GM08714 (cell line): Measurements from ENCODE around the gene SLC45A2.

Experiments
- H3K4me3 ChIP-seq: fragments of 200-500 bp; sonication (Bioruptor generic); 2 replicates; pipeline ENCODE4 v1.5.1; 2014; ENCODE audit warnings: mild to moderate bottlenecking, low read length, inconsistent platforms
- ZNF274 ChIP-seq: IDR thresholded peaks from 2 replicates; pipeline ENCODE4 v1.6.1; 2012; ENCODE audit warnings: mild to moderate bottlenecking, low read depth, low read length

The SLC45A2 gene

GRCh38 chr5:33999978-34000377 lies 15.5 kb upstream of the SLC45A2 start:
- no peak for TF ChIP-seq ZNF274
- H3K4me3 ChIP-seq: no peak overlapping the region

DNA sequence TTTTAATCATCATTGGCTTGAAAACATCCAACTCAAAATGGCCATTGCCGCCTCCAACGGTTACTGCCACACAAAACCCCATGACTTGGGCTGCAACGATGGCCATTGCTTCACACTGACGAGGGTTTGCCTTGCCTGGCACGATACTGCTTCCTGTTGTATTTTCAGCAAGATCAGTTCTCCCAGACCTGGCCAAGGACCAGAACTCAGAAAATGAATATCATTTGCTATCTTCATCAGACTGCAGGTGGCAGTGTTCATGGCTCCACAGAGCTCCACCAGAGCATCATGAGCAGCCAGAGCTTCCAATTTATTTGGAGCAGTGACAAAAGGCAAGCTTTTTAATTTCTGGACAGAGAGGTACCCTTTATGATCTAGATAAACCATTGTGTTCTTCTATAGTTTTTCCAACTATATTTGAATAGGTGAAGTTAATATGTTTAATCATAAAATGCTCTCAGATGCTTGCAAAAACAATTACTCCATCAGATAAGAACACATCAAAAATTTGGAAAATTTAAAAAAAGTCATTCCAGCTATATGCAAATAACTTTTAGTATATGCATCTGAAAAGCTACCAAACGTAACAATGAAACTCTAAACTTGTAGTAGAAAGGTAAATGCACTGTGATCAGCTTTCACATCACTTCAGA lies 13.0 kb upstream of the SLC45A2 start:
- TF ChIP-seq ZNF274: no peak

DNA sequence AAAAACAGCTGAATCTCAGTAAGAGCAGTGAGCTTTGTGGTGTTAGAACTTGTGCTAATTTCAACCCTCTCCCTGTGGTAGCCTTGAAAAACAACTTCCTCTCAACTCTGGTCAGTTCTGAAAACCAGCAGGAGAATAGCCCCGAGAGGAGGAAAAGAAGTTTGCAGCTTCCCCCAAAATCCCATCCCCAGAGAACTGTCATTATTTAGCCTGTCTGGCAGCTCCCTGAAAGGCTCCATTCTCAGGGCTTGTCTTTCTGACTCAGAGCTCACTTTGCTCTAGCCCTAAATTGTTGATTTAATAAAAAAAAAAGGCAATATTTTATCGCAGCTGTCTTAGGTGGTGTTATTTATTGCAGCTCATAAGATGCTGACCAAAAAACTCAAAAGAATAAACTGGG lies 11.4 kb upstream of the SLC45A2 start:
- no peak overlapping the region for H3K4me3 ChIP-seq
- TF ChIP-seq ZNF274: no peak

More for the DNA sequence above, 13.0 kb upstream of the SLC45A2 start:
- no peak overlapping the region for H3K4me3 ChIP-seq

DNA sequence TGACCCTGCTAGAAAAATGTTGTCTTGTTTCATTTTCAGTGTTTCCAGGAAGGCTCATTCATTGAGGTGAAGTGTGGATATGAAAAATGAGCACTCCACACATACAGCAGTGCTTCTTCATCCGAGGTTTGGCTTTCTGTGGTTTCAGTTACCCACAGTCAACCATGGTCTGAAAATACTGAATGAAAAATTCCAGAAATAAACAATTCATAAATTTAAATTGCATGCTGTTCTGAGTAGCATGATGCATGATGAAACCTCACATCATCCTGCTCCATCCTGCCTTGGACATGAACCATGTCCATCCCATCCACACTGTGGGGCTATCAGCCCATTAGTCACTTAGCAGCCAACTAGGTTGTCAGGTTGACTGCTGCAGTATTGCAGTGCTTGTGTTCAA lies 10.4 kb upstream of the SLC45A2 start:
- no peak overlapping the region for H3K4me3 ChIP-seq
- no peak for TF ChIP-seq ZNF274

DNA sequence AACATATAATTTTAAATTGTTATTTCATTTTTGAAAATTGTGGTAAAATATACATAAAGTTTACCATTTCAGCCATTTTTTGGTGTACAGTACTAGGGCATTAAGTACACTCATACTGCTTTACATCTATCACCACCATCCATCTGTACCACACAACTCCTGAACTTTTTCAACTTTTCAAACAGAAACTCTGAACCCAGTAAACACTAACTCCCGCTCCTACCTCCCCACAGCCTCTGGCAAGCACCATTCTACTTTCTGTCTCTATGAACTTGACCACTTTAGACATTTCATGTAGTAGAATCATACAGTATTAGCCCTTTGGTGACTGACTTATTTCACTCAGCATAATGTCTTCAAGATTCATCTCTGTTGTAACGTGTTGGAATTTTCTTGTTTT lies 8.4 kb upstream of the SLC45A2 start:
- TF ChIP-seq ZNF274: no peak

DNA sequence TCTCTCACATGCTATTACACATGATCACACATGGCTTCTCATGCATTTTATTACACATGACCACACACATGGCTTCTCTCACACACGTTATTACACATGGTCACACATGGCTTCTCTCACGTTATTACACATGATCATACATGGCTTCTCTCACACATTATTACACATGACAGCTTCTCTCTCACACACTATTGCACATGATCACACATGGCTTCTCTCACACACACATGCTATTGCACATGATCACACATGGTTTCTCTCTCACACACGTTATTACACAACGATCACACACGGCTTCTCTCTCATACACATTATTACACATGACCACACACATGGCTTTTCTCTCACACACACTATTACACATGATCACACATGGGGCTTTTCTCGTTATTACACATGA lies 954 bp upstream of the SLC45A2 start:
- no peak overlapping the region for H3K4me3 ChIP-seq
- no peak for TF ChIP-seq ZNF274

More for the DNA sequence above, 8.4 kb upstream of the SLC45A2 start:
- H3K4me3 ChIP-seq: no peak overlapping the region

GRCh38 chr5:33984178-33984577 lies 315 bp downstream of the SLC45A2 start:
- no peak for TF ChIP-seq ZNF274
- no peak overlapping the region for H3K4me3 ChIP-seq

DNA sequence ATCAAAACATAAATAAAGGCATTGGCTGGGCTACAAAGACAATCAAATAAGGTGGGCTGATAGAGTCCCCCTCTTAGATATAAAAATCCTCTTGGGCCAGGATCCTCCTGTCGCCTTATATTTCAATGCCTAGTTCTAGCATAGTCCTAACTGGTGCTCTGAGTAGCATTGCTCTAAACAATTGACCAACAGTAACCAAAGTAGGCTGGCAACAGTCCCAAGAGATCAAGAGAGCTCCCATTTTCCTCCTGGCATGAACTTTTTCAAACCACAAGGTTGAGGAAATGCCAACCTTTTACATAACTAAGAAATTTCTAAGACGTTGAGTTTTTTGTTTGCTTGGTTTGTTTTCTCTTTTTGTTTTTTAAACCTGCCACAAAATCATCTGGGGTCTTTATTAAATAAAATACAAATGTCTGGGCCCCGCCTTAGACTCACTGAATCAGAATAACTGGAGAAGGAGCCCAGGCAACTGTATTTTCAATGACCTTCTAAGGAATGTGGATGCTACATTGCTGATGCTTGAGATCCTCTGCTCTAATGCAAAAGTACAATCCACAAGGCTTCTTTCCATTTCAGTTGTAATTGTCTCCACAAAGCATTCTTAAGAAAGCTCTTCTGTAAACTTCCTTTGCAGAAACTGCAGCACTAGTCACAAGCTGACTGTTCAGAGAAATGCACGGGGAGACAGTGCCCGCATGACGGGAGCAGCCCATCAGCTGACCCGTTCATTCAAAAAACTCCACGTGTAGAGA lies 2.9 kb downstream of the SLC45A2 start:
- TF ChIP-seq ZNF274: no peak
- H3K4me3 ChIP-seq: no peak overlapping the region

DNA sequence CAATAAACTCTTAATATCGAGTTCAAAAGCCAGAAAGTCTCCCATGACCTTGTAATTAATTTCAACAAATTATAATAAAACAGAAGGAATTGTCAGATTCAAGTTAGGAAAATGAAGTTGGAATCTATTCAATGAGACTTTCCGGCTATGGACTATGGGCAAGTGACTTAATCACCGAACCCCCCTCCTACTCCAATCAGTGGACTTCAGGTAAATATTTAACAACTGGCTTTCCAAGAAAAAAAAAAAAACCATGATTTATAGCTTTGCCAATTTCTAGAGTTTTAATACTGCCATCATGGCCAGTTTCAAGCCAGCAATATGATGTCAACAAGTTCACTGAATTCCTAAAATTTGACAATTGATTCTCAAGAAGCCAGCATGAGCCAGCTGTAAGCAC lies 4.5 kb downstream of the SLC45A2 start:
- no peak for TF ChIP-seq ZNF274

GRCh38 chr5:33978306-33978705 lies 6.2 kb downstream of the SLC45A2 start:
- TF ChIP-seq ZNF274: no peak
- H3K4me3 ChIP-seq: no peak overlapping the region

More for the DNA sequence above, 4.5 kb downstream of the SLC45A2 start:
- no peak overlapping the region for H3K4me3 ChIP-seq

- no peak overlapping the region for H3K4me3 ChIP-seq
- TF ChIP-seq ZNF274: no peak
These were observed 8.2 kb downstream of the SLC45A2 start for GRCh38 chr5:33976307-33976706.

DNA sequence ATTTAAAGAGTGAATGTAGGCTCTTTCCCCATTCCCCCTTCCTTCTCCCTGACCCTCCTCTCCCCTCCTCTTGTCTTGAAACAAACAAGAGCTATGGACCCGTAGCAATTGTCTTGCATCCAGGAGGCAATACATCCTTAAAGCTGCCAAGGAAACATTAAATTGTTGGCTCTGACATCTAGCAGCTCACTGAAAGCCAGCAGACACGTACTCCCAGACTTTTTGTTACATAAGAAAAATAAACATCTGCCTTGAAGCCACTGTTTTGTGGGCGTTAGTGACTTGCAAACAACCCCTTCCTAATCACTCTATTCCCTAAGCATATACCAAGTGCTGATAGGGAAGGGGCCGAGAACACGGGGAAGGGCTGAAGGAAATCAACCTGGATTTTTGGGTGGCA lies 8.6 kb downstream of the SLC45A2 start:
- TF ChIP-seq ZNF274: no peak
- H3K4me3 ChIP-seq: no peak overlapping the region

DNA sequence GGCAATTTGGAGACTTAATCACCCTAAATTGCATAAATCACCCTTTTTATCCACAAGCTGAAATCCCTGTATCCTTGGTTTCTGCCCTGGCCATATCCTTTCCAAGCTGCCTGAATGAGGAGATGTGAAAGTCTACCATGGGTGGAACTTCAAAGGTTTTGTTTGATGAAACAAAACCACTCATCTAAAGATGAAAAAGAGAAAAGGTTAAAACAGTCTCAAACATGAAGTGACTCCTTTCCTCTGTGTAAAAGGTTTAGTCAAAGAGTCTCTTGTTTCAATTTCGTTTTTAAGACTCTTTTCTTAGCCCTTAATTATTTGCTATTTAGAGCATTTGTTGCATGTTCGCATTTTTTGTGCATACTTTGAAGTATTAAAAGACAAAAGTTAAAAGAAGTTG lies 11.2 kb downstream of the SLC45A2 start:
- no peak overlapping the region for H3K4me3 ChIP-seq

DNA sequence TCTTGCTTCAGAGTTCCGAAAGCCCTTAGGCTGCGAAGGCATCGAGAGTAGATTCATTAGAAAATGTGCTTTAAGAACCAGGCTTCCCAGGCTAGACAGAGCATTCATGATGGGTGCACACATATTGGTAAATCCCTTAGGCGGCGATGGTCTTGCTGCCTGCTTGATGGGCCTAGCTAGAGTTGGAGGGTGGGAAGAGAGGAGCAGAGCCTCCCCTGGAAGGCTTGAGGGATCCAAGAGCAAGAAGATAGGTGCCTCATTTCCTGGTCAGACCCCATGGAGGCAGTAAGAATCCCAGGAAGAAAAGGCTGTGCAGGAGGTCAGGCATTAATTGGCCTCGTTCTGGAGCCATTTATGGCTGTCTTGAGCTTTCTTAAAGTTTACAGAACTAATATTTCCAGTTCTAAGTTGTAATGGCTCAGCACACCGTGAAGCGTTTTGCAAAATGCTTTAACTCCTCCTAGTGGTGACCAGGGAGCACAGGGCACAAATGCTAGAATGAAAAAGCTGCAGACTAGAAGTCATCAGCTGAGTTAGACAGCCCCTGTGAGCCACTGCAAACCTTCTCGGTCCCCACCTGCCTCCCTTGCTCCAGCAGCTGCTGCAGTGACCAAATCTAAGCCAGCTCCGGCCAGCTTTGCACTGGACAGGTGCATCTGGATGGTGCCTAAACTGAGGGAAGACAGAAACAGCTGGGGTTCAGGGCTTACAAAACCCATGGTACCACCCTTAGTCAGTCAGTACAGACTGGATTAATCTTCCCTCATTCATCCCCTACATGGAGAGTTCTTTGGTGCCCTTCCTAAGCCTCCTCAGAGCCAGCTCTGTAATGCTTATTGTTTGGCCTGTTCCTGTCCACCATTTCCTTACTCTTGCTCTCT lies 14.7 kb downstream of the SLC45A2 start:
- TF ChIP-seq ZNF274: no peak
- no peak overlapping the region for H3K4me3 ChIP-seq

More for the DNA sequence above, 11.2 kb downstream of the SLC45A2 start:
- TF ChIP-seq ZNF274: no peak
